ENCODE data around the gene ALDOB. TPM values are rescaled to one million over a fixed set of nuclear protein-coding genes. Genes with fewer than 3 reads are reported as not detected.
A peak's percentile ranks its signal among the peaks of the same experiment; 100 is the strongest.

The ALDOB gene
- total RNA-seq, 2 donors from 2014 or later, result 23.4 to 86.6 TPM

GRCh38 chr9:101403516-101404285 lies 31.9 kb downstream of the ALDOB start:
- H3K36me3 ChIP-seq (replicated peaks in 1 of 2; ENCODE audit: insufficient read depth in 1 of 2, low read depth in 2 of 2), result peaks cover 43 to 60% of the 10 kb centered on the region in 2 donors
- ATAC-seq (no peak), DNase-seq (no peak)
- TF ChIP-seq CTCF (IDR thresholded peaks at IDR 0.05), result no peak
- TF ChIP-seq POLR2A (IDR thresholded peaks at IDR 0.05), result no peak
- intact Hi-C loops (cut with DNase I), result no loop called here
- peaks cover 0 to 40% (median 0%) of the 10 kb centered on the region in 3 donors for H3K9me3 ChIP-seq
- H3K27me3 ChIP-seq, result no peaks in the 10 kb centered on the region
- WGBS, 2 donors, result 90 to 91% methylated on average over 9 of the region's 9 CpGs
- H3K27ac ChIP-seq, result no peak overlapping the region
- H3K4me3 ChIP-seq, result no peak overlapping the region
- H3K4me1 ChIP-seq, result peaks cover 40% of the 10 kb centered on the region

- peaks cover 65% of the 10 kb centered on the region for H3K4me1 ChIP-seq
- DNase-seq (peak; percentile 41 to 62 (median 44)), ATAC-seq (no peak)
- peak overlapping the region in 2 of 4 donors; percentile 81 to 90 for H3K27ac ChIP-seq
- TF ChIP-seq POLR2A (IDR thresholded peaks at IDR 0.05) (peak in 2 of 3 donors; percentile 22 to 57), CTCF (IDR thresholded peaks at IDR 0.05) (no peak)
- H3K9me3 ChIP-seq, result peaks cover 0 to 12% (median 0%) of the 10 kb centered on the region in 3 donors
- H3K27me3 ChIP-seq, result no peaks in the 10 kb centered on the region
- peaks cover 19 to 32% of the 10 kb centered on the region in 2 donors for H3K36me3 ChIP-seq (replicated peaks in 1 of 2; ENCODE audit: insufficient read depth in 1 of 2, low read depth in 2 of 2)
- intact Hi-C loops (cut with DNase I), result no loop called here
- H3K4me3 ChIP-seq, result peak overlapping the region in 1 of 2 donors; percentile 57
- WGBS, 2 donors, result 21 to 22% methylated on average over 5 of the region's 5 CpGs
Observed at GRCh38 chr9:101400120-101400519, 35.5 kb downstream of the ALDOB start.

- intact Hi-C loops (cut with DNase I), result no loop called here
- H3K9me3 ChIP-seq, result peaks cover 0 to 7% (median 0%) of the 10 kb centered on the region in 3 donors
- ATAC-seq (no peak), DNase-seq (no peak)
- peaks cover 70% of the 10 kb centered on the region for H3K4me1 ChIP-seq
- H3K27ac ChIP-seq, result peak overlapping the region; percentile 16 to 90 (median 86)
- 0% methylated on average over 2 of the region's 2 CpGs for WGBS, 2 donors
- no peaks in the 10 kb centered on the region for H3K27me3 ChIP-seq
- no peak for TF ChIP-seq POLR2A (IDR thresholded peaks at IDR 0.05)
- TF ChIP-seq CTCF (IDR thresholded peaks at IDR 0.05), result no peak
- peak overlapping the region; percentile 57 to 89 for H3K4me3 ChIP-seq
- H3K36me3 ChIP-seq (replicated peaks in 1 of 2; ENCODE audit: insufficient read depth in 1 of 2, low read depth in 2 of 2), result peaks cover 14 to 28% of the 10 kb centered on the region in 2 donors
Observed at GRCh38 chr9:101399643-101399970, 36.0 kb downstream of the ALDOB start.

GRCh38 chr9:101398930-101399642 lies 36.5 kb downstream of the ALDOB start:
- Histone ChIP-seq H3K27ac (peak overlapping the region; percentile 81 to 90 (median 88)), H3K27me3 (no peaks in the 10 kb centered on the region), H3K36me3 (replicated peaks in 1 of 2; ENCODE audit: insufficient read depth in 1 of 2, low read depth in 2 of 2) (peaks cover 11 to 25% of the 10 kb centered on the region in 2 donors), H3K4me1 (peaks cover 73% of the 10 kb centered on the region), H3K9me3 (peaks cover 0 to 6% (median 0%) of the 10 kb centered on the region in 3 donors), H3K4me3 (peak overlapping the region; percentile 57 to 89)
- TF ChIP-seq POLR2A (IDR thresholded peaks at IDR 0.05) (no peak), CTCF (IDR thresholded peaks at IDR 0.05) (no peak)
- intact Hi-C loops (cut with DNase I), result no loop called here
- DNase-seq (peak; percentile 13 to 34 (median 24)), ATAC-seq (no peak)
- WGBS, 2 donors, result 0 to 1% methylated on average over 10 to 28 of the region's 28 CpGs
